HG02759 (cell line): ENCODE results near the gene ENO1.

Experiments used
- ATAC-seq: cut with Tn5 transposase; IDR thresholded peaks from one replicate; pipeline ENCODE4 v1.9.1; 2021; ENCODE audit warnings: mild to moderate bottlenecking, moderate library complexity; ENCODE audit not compliant: unreplicated experiment

Gene ENO1

GRCh38 chr1:8816264-8816663, 62.2 kb downstream of the ENO1 start:
- no peak for ATAC-seq

GRCh38 chr1:8815582-8816151, 62.8 kb downstream of the ENO1 start:
- no peak for ATAC-seq

DNA sequence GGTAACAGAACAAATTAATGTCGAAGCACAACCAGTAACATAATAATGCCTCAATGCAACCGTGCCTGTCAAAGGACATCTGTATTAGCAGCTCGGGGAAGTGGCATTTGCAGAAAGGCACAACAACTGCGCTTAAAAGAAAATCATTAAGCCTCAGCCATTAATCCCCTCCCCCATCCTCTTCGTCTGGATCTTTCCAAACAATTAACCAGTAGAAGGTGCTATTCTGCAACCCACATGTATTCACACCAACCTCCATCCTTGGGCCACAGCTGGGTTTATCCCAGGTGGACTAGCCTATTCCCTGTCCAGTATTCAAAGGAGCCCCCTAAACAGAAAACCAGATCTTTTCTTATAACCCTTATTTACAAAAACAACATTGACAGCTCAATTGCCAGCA, 63.6 kb downstream of the ENO1 start:
- ATAC-seq: no peak

GRCh38 chr1:8813991-8814390, 64.5 kb downstream of the ENO1 start:
- no peak for ATAC-seq

GRCh38 chr1:8813016-8813763, 65.3 kb downstream of the ENO1 start:
- no peak for ATAC-seq

GRCh38 chr1:8812081-8812480, 66.4 kb downstream of the ENO1 start:
- no peak for ATAC-seq
